ENCODE data around the gene CEP85. TPM values are rescaled to one million over a fixed set of nuclear protein-coding genes. Genes with fewer than 3 reads are reported as not detected.

Gene CEP85
- total and polyA plus RNA-seq, 9 of the 15 experiments (the other 6 are each of a cell fraction or from before 2014, with no cell fraction given): 42.1 to 140 (median 92.6) TPM

- TF ChIP-seq, protein P1, sequence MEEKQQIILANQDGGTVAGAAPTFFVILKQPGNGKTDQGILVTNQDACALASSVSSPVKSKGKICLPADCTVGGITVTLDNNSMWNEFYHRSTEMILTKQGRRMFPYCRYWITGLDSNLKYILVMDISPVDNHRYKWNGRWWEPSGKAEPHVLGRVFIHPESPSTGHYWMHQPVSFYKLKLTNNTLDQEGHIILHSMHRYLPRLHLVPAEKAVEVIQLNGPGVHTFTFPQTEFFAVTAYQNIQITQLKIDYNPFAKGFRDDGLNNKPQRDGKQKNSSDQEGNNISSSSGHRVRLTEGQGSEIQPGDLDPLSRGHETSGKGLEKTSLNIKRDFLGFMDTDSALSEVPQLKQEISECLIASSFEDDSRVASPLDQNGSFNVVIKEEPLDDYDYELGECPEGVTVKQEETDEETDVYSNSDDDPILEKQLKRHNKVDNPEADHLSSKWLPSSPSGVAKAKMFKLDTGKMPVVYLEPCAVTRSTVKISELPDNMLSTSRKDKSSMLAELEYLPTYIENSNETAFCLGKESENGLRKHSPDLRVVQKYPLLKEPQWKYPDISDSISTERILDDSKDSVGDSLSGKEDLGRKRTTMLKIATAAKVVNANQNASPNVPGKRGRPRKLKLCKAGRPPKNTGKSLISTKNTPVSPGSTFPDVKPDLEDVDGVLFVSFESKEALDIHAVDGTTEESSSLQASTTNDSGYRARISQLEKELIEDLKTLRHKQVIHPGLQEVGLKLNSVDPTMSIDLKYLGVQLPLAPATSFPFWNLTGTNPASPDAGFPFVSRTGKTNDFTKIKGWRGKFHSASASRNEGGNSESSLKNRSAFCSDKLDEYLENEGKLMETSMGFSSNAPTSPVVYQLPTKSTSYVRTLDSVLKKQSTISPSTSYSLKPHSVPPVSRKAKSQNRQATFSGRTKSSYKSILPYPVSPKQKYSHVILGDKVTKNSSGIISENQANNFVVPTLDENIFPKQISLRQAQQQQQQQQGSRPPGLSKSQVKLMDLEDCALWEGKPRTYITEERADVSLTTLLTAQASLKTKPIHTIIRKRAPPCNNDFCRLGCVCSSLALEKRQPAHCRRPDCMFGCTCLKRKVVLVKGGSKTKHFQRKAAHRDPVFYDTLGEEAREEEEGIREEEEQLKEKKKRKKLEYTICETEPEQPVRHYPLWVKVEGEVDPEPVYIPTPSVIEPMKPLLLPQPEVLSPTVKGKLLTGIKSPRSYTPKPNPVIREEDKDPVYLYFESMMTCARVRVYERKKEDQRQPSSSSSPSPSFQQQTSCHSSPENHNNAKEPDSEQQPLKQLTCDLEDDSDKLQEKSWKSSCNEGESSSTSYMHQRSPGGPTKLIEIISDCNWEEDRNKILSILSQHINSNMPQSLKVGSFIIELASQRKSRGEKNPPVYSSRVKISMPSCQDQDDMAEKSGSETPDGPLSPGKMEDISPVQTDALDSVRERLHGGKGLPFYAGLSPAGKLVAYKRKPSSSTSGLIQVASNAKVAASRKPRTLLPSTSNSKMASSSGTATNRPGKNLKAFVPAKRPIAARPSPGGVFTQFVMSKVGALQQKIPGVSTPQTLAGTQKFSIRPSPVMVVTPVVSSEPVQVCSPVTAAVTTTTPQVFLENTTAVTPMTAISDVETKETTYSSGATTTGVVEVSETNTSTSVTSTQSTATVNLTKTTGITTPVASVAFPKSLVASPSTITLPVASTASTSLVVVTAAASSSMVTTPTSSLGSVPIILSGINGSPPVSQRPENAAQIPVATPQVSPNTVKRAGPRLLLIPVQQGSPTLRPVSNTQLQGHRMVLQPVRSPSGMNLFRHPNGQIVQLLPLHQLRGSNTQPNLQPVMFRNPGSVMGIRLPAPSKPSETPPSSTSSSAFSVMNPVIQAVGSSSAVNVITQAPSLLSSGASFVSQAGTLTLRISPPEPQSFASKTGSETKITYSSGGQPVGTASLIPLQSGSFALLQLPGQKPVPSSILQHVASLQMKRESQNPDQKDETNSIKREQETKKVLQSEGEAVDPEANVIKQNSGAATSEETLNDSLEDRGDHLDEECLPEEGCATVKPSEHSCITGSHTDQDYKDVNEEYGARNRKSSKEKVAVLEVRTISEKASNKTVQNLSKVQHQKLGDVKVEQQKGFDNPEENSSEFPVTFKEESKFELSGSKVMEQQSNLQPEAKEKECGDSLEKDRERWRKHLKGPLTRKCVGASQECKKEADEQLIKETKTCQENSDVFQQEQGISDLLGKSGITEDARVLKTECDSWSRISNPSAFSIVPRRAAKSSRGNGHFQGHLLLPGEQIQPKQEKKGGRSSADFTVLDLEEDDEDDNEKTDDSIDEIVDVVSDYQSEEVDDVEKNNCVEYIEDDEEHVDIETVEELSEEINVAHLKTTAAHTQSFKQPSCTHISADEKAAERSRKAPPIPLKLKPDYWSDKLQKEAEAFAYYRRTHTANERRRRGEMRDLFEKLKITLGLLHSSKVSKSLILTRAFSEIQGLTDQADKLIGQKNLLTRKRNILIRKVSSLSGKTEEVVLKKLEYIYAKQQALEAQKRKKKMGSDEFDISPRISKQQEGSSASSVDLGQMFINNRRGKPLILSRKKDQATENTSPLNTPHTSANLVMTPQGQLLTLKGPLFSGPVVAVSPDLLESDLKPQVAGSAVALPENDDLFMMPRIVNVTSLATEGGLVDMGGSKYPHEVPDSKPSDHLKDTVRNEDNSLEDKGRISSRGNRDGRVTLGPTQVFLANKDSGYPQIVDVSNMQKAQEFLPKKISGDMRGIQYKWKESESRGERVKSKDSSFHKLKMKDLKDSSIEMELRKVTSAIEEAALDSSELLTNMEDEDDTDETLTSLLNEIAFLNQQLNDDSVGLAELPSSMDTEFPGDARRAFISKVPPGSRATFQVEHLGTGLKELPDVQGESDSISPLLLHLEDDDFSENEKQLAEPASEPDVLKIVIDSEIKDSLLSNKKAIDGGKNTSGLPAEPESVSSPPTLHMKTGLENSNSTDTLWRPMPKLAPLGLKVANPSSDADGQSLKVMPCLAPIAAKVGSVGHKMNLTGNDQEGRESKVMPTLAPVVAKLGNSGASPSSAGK (IDR thresholded peaks at IDR 0.05): peak; percentile 85
- 0 out of 4 replicates have a peak, but pooled peaks have one; percentile 9 to 46 for TF ChIP-seq TBL1XR1 (IDR thresholded peaks at IDR 0.05; ENCODE audit: low read length in 2 of 2)
- TF ChIP-seq FOXK2 (conservative IDR thresholded peaks at IDR 0.05 in 1 of 2, IDR thresholded peaks at IDR 0.05 in 1 of 2; ENCODE audit: low read depth in 2 of 2): peak; percentile 94 to 95
- peak; percentile 98 for TF ChIP-seq ZNF592 (IDR thresholded peaks at IDR 0.05)
- peak; percentile 92 for TF ChIP-seq EHMT2 (IDR thresholded peaks at IDR 0.05)
- 0 out of 2 replicates have a peak, but pooled peaks have one; percentile 9 for TF ChIP-seq TFAP4 (CRISPR knock-in tag; IDR thresholded peaks at IDR 0.05; ENCODE audit: borderline replicate concordance)
- peak; percentile 53 for TF ChIP-seq ZBTB2 (IDR thresholded peaks at IDR 0.05)
Observed at GRCh38 chr1:26307966-26308899, 74.2 kb downstream of the CEP85 start (continued).

Measured in K562 (cell line).